Endothelial cell of umbilical vein (primary cell): Measurements from ENCODE around the gene F3.
A peak's percentile ranks its signal among the peaks of the same experiment; 100 is the strongest.

Experiments
- POLR2AphosphoS5 ChIP-seq: IDR thresholded peaks from 2 replicates; pipeline ENCODE4 v1.6.1; 2012; ENCODE audit warnings: low read depth, mild to moderate bottlenecking, control low read depth, low read length, moderate library complexity; ENCODE audit not compliant: insufficient read depth
- TF ChIP-seq, protein P1 (sequence below), 2 donors: IDR thresholded peaks; 1 replicate in 1 of 2; 2 replicates in 1 of 2; pipeline ENCODE4 v1.5.1; 2011; ENCODE audit warnings: low read length in 2 of 2, mild to moderate bottlenecking in 2 of 2, moderate library complexity in 2 of 2, control low read depth in 1 of 2, inconsistent platforms in 1 of 2, low read depth in 1 of 2; ENCODE audit not compliant: insufficient read depth in 1 of 2; ENCODE audit errors: extremely low read depth in 1 of 2

DNA sequence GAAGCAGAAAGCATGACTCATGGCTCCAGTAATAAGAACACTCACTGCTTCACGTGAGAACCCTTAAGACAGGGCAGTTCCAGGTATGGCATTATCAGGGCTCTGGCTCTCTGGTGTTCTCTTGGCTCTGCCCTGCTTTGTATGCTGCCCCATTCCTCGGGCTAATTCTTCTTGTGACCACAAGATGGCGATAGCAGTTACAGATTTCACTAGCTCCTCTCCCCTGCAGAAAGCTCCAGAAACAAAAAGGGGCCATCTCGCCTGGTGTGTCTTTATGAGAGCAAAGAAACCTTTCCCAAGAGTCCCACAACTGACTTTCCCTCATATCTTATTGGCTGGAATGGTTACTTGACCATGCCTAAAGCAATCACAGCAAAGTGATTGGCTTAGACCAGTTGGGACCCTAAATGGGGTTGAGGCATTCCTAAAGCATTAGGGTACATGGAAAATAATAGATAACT lies 60.1 kb downstream of the F3 start:
- TF ChIP-seq, protein P1, sequence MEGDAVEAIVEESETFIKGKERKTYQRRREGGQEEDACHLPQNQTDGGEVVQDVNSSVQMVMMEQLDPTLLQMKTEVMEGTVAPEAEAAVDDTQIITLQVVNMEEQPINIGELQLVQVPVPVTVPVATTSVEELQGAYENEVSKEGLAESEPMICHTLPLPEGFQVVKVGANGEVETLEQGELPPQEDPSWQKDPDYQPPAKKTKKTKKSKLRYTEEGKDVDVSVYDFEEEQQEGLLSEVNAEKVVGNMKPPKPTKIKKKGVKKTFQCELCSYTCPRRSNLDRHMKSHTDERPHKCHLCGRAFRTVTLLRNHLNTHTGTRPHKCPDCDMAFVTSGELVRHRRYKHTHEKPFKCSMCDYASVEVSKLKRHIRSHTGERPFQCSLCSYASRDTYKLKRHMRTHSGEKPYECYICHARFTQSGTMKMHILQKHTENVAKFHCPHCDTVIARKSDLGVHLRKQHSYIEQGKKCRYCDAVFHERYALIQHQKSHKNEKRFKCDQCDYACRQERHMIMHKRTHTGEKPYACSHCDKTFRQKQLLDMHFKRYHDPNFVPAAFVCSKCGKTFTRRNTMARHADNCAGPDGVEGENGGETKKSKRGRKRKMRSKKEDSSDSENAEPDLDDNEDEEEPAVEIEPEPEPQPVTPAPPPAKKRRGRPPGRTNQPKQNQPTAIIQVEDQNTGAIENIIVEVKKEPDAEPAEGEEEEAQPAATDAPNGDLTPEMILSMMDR (IDR thresholded peaks at IDR 0.05; ENCODE audit: extremely low read depth in 1 of 2, insufficient read depth in 1 of 2, low read depth in 1 of 2, low read length in 2 of 2): peak; percentile 83 to 86
- no peak for TF ChIP-seq POLR2AphosphoS5
